Hypothalamus (tissue), 51 donors: ENCODE results near the gene ZNF358.
"Not testable (repeated sequence)": the region's sequence is repeated elsewhere in the genome, so short reads cannot be mapped to it uniquely, and the experiment has no call there.

Experiments
- DNase-seq, 51 donors: peaks; one replicate each; lab custom pipeline; 2025; lab: John Stamatoyannopoulos, UW

Gene ZNF358

GRCh38 chr19:7534531-7535046 lies 18.7 kb downstream of the ZNF358 start:
- DNase-seq = peak in 47 of 51 donors; percentile 27 to 85 (median 60)

GRCh38 chr19:7535047-7535997 lies 19.4 kb downstream of the ZNF358 start, which contains the start of gene PNPLA6:
Gene PNPLA6, plus strand, starts transcription at chr19:7535717. Its CDS starts 72 bp downstream, at chr19:7535789.
- DNase-seq = peak; percentile 74 to 98 (median 91)

GRCh38 chr19:7535998-7536695 lies 20.2 kb downstream of the ZNF358 start:
- peak in 2 of 51 donors; percentile 29 to 39 for DNase-seq

- not testable (repeated sequence) for DNase-seq
Observed at GRCh38 chr19:7538990-7539389, 23.1 kb downstream of the ZNF358 start.

- no peak for DNase-seq
Observed at GRCh38 chr19:7539827-7540425, 24.0 kb downstream of the ZNF358 start.

- no peak for DNase-seq
Observed at GRCh38 chr19:7540761-7541474, 25.0 kb downstream of the ZNF358 start.

GRCh38 chr19:7541475-7541824 lies 25.5 kb downstream of the ZNF358 start:
- DNase-seq = no peak

- DNase-seq = no peak
Observed at GRCh38 chr19:7541828-7542443, 26.0 kb downstream of the ZNF358 start.

GRCh38 chr19:7542556-7543348 lies 26.8 kb downstream of the ZNF358 start:
- DNase-seq = no peak

GRCh38 chr19:7544626-7545025 lies 28.7 kb downstream of the ZNF358 start:
- peak in 5 of 51 donors; percentile 7 to 20 (median 9) for DNase-seq

GRCh38 chr19:7545300-7545699 lies 29.4 kb downstream of the ZNF358 start:
- no peak for DNase-seq

GRCh38 chr19:7545904-7546303 lies 30.0 kb downstream of the ZNF358 start:
- no peak for DNase-seq

GRCh38 chr19:7547159-7547558 lies 31.3 kb downstream of the ZNF358 start:
- DNase-seq = no peak

GRCh38 chr19:7549429-7550148 lies 33.7 kb downstream of the ZNF358 start:
- no peak for DNase-seq

- DNase-seq = no peak
Observed at GRCh38 chr19:7550169-7550770, 34.4 kb downstream of the ZNF358 start.

- DNase-seq = peak in 44 of 51 donors; percentile 4 to 83 (median 50)
Observed at GRCh38 chr19:7550987-7551761, 35.3 kb downstream of the ZNF358 start.

GRCh38 chr19:7552781-7553180 lies 36.9 kb downstream of the ZNF358 start:
- no peak for DNase-seq
